Lower lobe of right lung (tissue), 2 donors: ENCODE data around the gene BAG3. TPM values are rescaled to one million over a fixed set of nuclear protein-coding genes. Genes with fewer than 3 reads are reported as not detected.

Experiments used
- ATAC-seq, 2 donors: fragments of 200-7000 bp; cut with Tn5 transposase; one replicate each; pipeline ENCODE4 v1.9.1; 2020 to 2022; ENCODE audit warnings: mild to moderate bottlenecking in 2 of 2, moderate library complexity in 2 of 2
- DNase-seq: peaks from one replicate; pipeline ENCODE4 v3.0.0-alpha.2; 2020
- H3K27ac ChIP-seq: fragments of 200-600 bp; one replicate; pipeline ENCODE4 v1.8.0; 2022
- H3K27me3 ChIP-seq: fragments of 200-600 bp; one replicate; pipeline ENCODE4 v1.8.0; 2022; ENCODE audit warnings: low read depth
- H3K36me3 ChIP-seq: fragments of 200-600 bp; one replicate; pipeline ENCODE4 v1.8.0; 2022; ENCODE audit warnings: mild to moderate bottlenecking
- H3K4me1 ChIP-seq: fragments of 200-600 bp; one replicate; pipeline ENCODE4 v1.8.0; 2022
- H3K4me3 ChIP-seq: fragments of 200-600 bp; one replicate; pipeline ENCODE4 v1.8.0; 2022; ENCODE audit warnings: mild to moderate bottlenecking
- H3K9me3 ChIP-seq: fragments of 200-600 bp; one replicate; pipeline ENCODE4 v1.8.0; 2022
- intact Hi-C: fragments of 100-400 bp; cut with DNase I; formaldehyde crosslinking; loops from one replicate; pipeline ENCODE4 v1.11.0; 2022
- total RNA-seq: library from RNA; stranded (reverse); fragmentation: NEBNext Ultra II Directional; extraction: Animal tissue kit (Norgen Biotek cat#: 25700); gene quantifications from one replicate; pipeline ENCODE4 v1.2.1, GENCODE V29; 2021
- TF ChIP-seq, protein P1 (sequence below): fragments of 200-600 bp; IDR thresholded peaks from one replicate; pipeline ENCODE4 v1.8.0; 2022; ENCODE audit warnings: antibody characterized with exemption, mild to moderate bottlenecking
- donor health status: DM: no; HTN: yes; CAD: no; lungs with severe emphysema.

Gene BAG3
- total RNA-seq, 1 donor from 2014 or later: 30.2 TPM

DNA sequence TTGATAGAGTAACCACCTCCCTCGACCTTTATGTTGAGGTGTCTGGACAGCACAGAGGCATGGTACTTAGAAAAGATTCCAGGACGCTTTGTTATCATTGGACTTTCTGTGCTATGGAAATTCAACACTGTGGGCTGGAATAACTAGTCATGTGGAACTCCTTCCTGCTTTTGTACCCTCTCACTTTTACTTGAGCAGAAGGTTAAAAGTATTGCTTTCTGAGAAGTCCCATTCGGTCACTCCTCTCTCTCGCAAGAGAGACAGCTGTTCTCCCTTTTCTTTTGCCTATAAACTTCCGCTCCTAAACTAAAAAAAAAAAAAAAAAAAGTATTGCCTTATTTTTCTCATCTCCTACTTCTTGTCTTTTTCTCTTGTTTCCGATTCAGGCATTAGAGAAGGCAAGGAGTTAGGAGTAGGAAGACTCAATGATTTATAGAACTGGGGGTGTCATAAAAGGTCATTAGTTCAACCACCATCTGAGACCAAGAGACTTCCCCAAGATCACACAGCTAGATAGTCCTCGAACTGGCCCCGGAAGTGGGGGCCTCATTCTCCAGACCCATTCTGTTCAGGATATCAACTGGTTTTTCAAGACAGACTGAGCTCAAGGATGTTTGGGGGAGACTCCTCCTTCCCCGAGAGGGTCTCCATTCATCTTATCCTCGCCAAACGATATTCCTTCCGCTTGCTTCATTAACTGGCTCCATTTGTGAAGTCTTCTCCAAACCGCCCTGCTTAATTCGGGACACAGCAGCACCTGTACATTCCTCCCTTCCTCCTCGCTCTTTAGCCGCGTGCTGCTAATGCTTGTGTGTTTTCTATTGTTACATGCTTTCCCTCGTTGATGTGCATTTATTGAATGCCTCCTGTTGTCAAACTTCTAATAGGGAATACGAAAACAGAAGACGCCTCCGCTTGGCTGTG, 73.7 kb downstream of the BAG3 start:
- peak; percentile 2 to 26 for ATAC-seq

DNA sequence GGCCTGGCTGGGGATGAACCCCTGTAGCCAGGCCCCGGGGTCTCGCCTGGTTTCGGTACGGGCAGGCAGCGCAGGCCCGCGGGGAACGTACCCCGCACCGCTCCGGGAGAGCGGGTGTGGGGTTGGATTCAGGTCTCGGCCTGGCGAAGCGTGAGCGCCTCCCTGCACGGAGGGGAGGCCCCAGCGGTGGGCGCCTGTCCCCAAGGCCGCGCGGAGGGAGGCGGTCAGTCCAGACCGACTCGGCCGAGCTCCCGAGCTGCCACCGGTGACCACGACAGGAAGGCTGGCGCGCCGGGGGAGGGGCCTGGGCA, 74.3 kb downstream of the BAG3 start:
- intact Hi-C loops: no loop called here
- H3K9me3 ChIP-seq: no peaks in the 10 kb centered on the region
- peak overlapping the region; percentile 72 for H3K4me3 ChIP-seq
- peaks cover 30% of the 10 kb centered on the region for H3K4me1 ChIP-seq
- no peak for ATAC-seq
- H3K27me3 ChIP-seq: no peaks in the 10 kb centered on the region
- peak overlapping the region; percentile 96 for H3K27ac ChIP-seq
- TF ChIP-seq, protein P1, sequence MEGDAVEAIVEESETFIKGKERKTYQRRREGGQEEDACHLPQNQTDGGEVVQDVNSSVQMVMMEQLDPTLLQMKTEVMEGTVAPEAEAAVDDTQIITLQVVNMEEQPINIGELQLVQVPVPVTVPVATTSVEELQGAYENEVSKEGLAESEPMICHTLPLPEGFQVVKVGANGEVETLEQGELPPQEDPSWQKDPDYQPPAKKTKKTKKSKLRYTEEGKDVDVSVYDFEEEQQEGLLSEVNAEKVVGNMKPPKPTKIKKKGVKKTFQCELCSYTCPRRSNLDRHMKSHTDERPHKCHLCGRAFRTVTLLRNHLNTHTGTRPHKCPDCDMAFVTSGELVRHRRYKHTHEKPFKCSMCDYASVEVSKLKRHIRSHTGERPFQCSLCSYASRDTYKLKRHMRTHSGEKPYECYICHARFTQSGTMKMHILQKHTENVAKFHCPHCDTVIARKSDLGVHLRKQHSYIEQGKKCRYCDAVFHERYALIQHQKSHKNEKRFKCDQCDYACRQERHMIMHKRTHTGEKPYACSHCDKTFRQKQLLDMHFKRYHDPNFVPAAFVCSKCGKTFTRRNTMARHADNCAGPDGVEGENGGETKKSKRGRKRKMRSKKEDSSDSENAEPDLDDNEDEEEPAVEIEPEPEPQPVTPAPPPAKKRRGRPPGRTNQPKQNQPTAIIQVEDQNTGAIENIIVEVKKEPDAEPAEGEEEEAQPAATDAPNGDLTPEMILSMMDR: no peak
- H3K36me3 ChIP-seq: no peaks in the 10 kb centered on the region
- no peak for DNase-seq

More for the DNA sequence above, 73.7 kb downstream of the BAG3 start:
- Histone ChIP-seq H3K4me1 (peaks cover 30% of the 10 kb centered on the region), H3K9me3 (no peaks in the 10 kb centered on the region), H3K27me3 (no peaks in the 10 kb centered on the region), H3K4me3 (peak overlapping the region; percentile 72), H3K27ac (peak overlapping the region; percentile 96), H3K36me3 (no peaks in the 10 kb centered on the region)
- TF ChIP-seq, protein P1: no peak
- no peak for DNase-seq
- intact Hi-C loops: no loop called here

DNA sequence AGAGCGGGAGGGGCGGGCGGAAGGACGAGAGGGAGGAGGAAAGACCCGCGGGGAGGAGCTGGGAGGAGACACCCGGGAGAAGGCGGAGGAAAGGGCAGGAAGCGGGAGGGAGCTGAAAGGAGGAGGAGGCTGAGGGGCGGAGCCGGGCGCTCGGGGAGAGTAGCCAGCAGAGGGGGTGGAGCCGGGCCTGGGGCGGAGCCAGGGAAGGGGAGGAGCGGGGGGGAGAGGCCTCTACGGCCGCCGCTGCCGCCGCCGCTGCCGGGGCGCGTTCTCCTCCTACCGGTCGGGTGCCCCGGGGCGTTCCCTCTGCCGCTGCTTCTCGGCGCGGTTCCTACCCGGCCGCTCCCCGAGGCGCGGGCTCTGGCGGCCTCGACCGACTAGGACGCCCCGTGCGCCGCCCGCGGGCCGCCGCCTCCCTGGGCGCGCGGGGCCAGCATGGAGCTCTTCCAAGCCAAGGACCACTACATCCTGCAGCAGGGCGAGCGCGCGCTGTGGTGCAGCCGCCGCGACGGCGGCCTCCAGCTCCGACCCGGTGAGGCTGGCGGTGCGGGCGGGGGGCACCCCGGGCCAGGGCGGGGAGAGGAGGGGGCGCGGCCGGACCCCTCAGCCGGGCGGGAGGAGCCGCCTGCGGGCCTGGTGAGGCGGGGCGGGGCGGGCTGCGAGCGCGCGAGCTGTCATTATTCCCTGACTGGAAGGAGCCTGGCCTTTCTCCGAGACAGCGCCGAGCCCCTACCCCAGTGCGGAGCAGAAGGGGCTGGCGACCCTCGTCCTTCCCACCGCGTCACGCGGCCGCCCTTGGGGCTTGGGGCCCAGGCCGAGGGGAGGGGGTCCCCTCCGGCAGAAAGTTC, 74.9 kb downstream of the BAG3 start, which contains the start of gene INPP5F:
INPP5F (plus strand) TSS at position 223 of the 848 bp plus-strand sequence; CDS start at position 436, 213 bp downstream.
- intact Hi-C loops: no loop called here
- Histone ChIP-seq H3K36me3 (no peaks in the 10 kb centered on the region), H3K27me3 (no peaks in the 10 kb centered on the region), H3K4me3 (peak within 1 kb of the TSS; percentile 72), H3K9me3 (no peaks in the 10 kb centered on the region), H3K27ac (peak within 1 kb of the TSS; percentile 96), H3K4me1 (peaks cover 30% of the 10 kb centered on the region)
- TF ChIP-seq, protein P1: peak; percentile 25
- peak; percentile 99 to 100 for ATAC-seq
- peak; percentile 99 for DNase-seq

DNA sequence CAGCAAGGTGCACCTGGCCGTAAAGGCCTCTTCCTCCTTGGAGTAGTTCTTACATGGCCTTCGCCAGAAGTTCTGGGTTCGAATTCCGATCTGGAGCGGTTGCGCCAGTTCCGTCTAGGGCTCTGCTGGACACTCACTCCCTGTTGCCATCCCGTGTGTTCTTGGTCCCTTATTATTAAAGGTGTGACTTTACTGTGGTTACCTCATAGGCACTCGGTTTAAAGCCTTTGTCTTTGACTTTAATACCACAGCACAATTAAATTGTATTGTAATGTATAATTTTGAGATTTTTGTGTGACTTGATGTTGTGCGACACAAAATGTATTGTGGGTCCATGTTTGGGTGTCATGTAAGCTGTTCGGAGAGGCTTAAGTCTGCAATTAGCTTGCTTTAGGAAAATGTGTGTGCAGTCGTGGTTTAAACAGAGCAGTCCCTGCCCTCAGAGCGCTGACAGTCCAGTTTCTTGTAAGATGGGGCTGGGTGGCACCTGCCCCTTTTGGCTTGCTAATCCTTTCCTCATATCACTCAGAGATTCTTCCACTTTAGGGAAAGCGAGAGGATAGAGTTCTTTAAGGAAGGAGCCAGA, 75.6 kb downstream of the BAG3 start:
- intact Hi-C loops: no loop called here
- Histone ChIP-seq H3K4me1 (peaks cover 30% of the 10 kb centered on the region), H3K27ac (peak overlapping the region; percentile 96), H3K36me3 (no peaks in the 10 kb centered on the region), H3K9me3 (no peaks in the 10 kb centered on the region), H3K4me3 (peak overlapping the region; percentile 72), H3K27me3 (no peaks in the 10 kb centered on the region)
- TF ChIP-seq, protein P1: no peak
- ATAC-seq (no peak), DNase-seq (no peak)

Other genes starting within 250 kb of the BAG3 start
- gene RGS10, start 108.7 kb upstream of the BAG3 start, total RNA-seq: 47.3 TPM
- gene TIAL1, start 54.4 kb upstream of the BAG3 start, total RNA-seq: 99.0 TPM
- 16.0 TPM for gene INPP5F, start 74.7 kb downstream of the BAG3 start, total RNA-seq
- 52.1 TPM for gene MCMBP, start 221.5 kb downstream of the BAG3 start, total RNA-seq
- gene SEC23IP, start 241.3 kb downstream of the BAG3 start, total RNA-seq: 58.8 TPM